Epidermal melanocyte (primary cell): ENCODE data around the gene NHP2.
A peak's percentile ranks its signal among the peaks of the same experiment; 100 is the strongest.
"Not testable (repeated sequence)": the region's sequence is repeated elsewhere in the genome, so short reads cannot be mapped to it uniquely, and the experiment has no call there.

Source experiments
- DNase-seq: peaks from one replicate; pipeline ENCODE4 v3.0.0; 2011; ENCODE audit warnings: low spot score; ENCODE audit not compliant: insufficient read length

Gene NHP2

DNA sequence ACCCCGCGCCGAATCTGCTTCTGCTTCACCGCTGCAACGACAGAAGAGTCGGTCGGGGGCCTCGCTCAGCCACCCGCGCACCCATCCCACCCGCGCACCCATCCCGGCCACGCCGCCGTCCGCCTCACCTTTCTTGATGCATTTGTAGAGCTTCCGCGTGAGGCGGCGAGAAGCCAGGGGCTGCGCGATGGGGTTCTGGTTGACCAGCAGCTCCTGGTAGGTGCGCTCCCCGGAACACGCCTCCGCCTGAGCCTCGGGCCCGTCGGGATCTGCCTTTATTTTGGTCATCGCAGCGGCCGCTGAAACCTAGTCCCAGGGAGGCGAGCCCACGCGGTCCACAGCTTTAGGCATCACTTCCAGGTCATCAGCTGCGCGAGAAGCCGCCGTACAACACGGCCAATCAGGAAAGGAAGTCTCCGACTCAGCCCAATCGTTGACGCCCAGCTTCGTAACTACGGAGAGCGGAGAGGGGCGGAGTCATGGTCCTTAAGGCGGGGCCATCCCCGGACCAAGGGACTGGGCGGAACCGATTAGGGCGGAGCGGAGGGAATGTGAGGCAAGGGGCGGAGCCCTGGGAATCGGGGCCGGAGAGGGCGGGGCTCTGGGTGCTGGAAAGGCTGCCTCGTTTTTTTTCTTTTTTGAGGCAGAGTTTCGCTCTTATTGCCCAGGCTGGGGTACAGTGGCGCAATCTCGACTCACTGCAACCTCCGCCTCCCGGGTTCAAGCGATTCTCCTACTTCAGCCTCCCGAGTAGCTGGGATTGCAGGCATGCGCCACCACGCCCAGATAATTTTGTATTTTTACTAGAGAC lies at the start of gene NHP2:
NHP2 (minus strand) TSS at position 356 of the 811 bp plus-strand sequence; CDS start at position 288, 68 bp downstream.
- peak; percentile 93 for DNase-seq

DNA sequence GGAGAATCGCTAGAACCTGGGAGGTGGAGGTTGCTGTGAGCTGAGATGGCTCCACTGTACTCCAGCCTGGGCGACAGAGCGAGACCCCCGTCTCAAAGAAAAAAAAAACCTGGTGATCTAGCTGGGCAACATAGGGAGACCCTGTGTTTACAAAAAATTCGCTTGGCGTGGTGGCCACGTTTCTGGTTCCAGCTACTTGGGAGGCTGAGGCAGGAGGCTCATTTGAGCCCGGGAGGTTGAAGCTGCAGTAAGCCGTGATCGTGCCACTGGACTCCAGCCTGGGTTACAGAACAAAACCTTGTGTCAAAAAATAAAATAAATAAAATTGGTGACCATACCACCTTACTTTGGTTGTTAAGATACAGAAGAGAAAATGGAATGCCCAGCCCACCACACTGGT lies 48.9 kb upstream of the NHP2 start:
- no peak for DNase-seq

DNA sequence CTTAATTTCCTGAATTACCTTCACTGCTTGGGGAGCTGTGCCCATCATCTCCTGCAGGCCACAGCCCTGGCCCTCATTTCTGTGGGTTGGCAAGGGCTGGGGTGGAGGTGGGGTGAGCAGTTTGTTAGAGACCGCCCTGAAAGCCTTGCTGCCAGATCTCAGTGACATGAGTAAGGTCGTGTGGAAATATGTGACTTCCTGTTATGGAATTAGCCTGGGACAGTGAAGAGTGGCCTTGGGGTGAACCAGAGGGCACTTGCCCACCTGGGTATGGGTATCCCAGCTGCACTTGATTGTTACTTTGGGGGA lies 48.2 kb upstream of the NHP2 start:
- DNase-seq = no peak

DNA sequence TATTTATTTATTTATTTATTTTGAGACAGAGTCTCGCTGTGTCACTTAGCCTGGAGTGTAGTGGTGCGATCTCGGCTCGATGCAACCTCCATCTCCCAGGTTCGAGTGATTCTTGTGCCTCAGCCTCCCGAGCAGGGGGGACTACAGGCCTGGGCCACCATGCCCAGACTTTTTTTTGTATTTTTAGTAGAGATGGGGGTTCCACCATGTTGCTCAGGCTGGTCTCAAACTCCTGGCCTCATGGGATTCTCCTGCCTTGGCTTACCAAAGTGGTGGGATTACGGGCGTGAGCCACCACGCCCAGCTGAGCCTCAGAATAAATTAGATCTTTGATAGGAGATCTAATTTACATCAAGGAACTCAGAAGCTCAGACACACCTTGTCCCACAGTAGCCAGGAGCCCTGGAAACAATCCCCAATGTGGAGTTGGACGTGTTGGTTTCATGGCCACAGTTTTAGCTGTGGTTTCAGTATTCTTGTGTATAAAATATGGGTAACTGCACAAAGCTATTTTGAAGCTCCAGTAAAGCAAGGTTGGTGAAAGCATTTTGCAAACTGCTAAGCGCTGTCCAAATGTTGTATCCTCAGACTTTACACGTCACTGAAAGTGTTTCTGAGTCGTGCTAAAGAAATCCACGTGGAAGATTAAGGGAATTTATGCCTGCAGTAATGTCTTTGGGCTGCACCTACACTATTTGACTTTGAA lies 47.7 kb upstream of the NHP2 start:
- no peak for DNase-seq

DNA sequence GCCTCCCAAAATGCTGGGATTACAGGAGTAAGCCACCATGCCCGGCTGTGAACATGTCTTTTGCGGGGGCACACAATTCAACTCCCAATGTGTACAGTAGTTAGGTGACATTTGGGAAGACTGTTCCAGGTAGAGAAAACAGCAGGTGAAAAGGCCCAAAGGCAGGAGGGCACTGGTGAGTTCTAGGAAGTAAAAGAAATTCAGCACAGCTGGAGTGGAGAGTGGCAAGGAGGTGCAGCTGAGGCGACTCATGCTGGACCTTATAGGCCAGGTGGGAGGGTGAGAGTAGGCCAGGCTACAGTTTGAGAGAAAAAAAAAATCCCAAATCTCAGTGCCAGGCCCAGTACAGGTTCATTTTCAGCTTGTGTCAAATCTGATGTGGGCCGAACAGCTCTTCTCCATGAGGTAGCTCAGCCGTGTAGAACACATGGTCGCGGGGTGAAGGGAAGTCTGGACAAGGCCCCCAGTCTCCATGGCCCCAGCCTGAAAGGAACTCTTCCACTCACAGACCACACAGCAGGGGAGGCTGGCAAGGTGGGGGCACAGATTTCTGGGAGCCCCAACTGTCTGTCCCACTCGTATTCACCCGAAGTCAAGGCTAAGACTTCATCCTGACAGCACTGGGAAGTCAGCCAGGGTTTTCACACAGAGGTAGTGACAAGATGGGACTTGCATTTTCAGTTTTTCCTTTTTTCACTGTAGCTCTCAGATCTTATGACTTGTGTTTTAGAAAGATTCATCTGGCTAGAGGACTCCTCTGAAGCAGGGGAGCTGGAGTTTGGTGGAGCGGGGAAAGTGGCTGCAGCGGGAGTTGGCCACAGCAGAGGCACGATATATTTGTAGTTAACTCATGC lies 46.1 kb upstream of the NHP2 start:
- no peak for DNase-seq

DNA sequence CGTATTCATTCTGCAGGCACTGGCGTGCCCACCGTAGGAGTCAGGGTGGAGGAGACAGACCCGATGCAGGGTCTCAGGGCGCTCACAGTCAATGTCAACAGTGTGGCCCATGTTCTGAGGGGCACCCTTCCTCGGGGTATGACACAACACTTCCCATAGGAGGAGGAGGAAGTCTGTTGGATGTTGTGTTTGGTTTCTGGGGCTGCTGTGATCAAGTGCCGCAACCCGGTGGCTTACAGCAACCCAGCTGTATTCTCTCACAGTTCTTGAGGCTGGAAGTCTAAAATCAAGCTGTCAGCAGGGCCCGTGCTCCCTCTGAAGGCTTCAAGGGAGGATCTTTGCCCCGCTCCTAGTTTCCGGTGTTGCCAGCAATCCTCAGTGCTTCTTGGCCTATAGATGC lies 45.0 kb upstream of the NHP2 start:
- DNase-seq = no peak

DNA sequence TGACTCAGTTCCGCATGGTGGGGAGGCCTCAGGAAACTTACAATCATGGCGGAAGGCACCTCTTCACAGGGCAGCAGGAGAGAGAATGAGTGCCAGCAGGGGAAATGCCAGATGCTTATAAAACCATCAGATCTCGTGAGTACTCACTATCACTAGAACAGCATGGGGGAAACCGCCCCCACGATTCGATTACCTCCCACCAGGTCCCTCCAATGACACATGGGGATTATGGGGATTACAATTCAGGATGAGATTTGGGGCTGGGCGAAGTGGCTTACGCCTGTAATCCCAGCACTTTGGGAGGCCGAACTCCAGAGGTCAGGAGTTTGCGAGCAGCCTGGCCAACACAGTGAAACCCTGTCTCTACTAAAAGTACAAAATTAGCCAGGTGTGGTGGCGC lies 44.5 kb upstream of the NHP2 start:
- DNase-seq = not testable (repeated sequence)

DNA sequence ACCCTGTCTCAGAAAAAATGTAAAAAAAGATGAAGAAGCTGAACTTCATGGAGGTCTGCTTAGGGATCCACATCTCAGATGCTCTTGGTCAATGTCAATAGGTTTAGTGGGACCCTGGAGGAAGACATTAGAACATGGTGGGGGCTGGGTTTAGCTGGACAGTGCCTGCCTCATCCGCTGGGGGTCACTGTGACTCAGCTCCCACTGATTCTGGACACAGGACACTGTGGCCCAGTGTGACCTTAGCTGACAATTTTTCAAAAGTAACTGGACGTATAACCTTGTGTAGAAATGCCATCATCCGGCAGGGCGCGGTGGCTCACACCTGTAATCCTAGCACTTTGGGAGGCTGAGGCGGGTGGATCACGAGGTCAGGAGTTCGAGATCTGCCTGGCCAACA lies 43.3 kb upstream of the NHP2 start:
- DNase-seq = no peak

DNA sequence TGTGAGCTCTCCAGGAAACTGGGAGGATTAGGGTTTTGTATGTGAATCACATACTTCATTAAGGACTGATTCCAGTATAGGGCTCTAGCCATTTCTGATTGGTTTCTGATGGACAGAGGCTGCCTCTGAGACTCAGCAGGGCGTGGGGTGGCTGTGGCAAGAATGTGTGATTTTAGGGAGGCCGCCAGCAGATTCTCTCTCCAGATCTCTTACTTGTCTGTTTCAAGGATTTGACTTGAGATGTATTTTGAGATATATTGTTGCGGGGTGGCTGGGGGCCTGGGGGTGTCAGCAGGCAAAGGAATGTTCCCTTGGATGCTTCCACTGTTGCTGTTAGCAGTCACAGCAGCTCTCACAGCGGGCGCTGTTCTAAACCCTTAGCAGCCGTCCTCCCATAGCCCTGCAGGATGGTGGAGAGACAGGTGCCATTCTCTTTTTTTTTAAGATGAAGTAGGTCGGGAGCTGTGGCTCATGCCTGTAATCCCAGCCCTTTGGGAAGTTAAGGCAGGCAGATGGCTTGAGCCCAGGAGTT lies 42.7 kb upstream of the NHP2 start:
- no peak for DNase-seq

DNA sequence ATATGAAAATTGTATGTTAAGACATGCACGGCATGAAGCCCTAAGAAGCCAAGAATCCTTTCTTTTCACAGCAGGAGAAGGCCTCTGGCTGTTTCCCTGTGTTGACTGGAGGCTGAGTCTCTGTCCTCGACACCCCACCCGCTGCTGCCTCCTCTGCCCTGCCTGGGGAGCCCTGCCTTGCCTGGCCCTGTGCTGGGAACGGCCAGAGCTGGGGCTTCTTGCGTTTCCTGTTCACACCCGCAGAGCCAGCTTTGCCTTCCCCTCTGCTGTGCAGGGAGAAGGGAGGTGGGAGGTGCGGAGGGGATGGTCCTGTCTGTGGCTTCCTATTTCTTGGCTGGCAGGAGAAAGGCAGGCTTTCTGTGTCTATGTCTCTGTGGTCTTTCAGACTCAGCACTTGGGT lies 40.3 kb upstream of the NHP2 start:
- DNase-seq = no peak

DNA sequence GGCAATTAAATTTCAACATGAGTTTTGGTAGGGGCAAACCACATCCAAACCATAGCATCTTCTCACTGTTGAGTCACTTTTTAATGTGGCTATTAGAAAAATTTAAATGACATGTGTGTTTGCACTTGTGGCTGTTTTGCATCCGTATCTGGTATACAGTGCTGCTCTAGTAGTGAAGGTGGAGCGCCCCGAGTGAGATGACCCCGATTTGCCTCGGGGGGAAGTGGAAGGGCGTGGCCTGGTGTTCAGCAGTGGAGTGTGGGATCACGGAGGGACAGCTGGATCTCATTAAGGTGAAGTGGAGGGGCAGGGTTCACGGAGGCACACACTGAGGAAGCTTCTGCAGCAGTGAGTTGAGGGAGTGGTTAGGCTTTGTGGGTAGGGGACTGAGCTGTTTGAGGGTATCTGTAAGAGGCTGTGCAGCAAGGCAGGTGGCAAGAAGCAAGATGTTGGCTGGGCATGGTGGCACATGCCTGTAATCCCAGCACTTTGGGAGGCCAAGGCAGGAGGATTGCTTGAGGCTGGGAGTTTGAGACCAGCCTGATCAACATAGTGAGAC lies 39.6 kb upstream of the NHP2 start:
- no peak for DNase-seq

DNA sequence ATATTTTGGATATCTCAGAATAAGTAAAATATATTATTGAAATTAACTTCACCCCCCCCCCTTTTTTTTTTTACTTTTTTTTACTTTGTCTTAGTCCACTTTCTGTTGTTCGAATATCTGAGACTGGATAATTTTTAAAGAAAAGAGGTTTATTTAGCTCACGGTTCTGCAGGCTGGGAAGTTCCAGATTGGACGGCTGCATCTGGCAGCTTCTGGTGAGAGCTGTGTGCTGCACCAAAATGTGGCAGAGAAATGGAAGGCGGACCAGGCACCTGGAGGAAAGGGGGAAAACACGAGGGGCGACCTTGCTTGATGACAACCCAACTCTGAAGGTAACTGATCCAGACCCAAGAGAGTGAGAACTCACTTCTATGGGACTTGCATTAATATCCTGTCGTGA lies 39.1 kb upstream of the NHP2 start:
- DNase-seq = no peak

DNA sequence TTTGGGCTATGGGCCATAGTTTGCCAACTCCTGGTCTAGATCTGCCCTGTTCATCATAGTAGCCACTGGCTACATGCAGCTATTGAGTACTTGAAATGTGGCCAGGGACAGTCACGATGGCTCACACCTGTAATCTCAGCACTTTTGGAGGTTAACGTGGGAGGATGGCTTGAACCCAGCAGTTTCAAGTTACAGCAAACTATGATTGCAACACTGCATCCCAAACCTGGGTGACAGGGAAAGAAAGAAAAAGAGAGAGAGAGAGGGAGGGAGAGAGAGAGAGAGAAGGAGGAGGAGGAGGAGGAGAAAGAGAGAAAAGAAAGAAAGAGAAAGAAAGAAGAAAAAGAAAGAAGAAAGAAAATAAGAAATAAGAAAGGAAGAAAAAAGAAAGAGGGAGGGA lies 38.6 kb upstream of the NHP2 start:
- DNase-seq = no peak

DNA sequence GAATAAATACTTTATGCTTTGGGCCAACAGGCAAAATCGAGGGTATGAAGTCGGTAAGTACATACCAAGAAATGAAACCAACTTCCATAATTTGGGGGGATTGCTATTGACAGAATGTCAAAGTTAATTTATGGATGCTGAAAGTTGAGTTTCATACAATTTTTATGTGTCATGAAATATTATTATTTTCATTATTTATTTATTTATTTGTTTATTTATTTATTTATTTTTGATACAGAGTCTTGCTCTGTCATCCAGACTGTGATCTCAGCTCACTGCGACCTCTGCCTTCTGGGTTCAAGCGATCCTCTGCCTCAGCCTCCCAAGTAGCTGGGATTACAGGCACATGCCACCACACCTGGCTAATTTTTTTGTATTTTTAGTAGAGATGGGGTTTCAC lies 38.0 kb upstream of the NHP2 start:
- no peak for DNase-seq

DNA sequence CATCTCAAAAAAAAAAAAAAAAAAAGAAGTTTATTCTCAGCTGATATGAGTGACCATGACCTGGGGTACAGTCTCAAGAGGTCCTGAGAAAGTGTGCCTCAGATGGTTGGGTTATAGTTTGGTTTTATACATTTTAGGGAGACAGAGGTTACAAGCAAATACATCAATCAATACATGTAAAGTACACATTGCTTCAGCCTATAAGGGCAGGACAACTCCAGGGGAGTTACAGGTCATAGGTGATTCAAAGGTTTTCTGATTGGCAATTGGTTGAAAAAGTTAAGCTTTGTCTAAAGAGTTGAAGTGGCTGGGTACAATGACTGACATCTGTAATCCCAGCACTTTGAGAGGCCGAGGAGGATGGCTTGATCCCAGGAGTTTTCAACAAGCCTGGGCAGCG lies 35.7 kb upstream of the NHP2 start:
- no peak for DNase-seq

DNA sequence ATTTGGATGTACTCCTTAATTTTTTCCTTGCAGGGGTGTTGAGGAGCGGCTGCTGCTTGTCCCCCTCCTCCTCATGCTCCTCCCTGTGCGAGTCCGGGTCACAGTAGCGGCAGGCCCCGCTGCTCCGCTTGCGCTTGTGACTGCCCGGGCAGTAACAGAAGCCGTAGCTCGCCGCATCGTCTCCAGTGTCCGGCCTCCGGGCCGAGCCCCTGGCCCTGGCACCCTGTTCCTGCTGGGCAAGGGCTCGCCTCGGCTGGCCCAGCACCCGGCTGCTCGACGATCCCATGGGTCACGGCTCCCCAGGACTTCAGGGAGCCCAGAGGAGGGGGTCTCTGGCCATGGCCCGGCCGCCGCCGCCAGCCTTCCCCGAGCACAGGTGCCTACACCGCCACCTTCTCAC lies 33.3 kb upstream of the NHP2 start, which contains the start of gene GMCL2:
GMCL2 (minus strand) TSS at position 358 of the 400 bp plus-strand sequence; CDS start at position 286, 72 bp downstream.
- DNase-seq = no peak

DNA sequence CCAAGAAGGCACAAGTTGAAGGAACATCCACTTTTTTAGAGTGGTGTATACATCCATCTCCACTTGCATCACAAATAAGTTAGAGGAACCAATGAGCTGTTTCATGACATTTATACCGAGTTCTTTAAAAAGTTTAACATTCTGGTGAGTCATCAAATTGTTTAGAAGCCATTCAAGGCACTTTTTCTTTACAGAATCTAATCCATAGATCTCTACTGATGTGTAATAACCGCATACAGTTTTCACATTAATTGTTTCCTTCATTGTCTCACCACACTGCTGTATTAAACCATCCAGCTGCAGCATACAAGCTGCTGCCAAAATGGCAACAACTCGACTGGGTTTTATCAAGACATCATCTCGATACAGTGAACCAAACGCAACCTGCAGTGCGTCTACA lies 32.7 kb upstream of the NHP2 start:
- no peak for DNase-seq

DNA sequence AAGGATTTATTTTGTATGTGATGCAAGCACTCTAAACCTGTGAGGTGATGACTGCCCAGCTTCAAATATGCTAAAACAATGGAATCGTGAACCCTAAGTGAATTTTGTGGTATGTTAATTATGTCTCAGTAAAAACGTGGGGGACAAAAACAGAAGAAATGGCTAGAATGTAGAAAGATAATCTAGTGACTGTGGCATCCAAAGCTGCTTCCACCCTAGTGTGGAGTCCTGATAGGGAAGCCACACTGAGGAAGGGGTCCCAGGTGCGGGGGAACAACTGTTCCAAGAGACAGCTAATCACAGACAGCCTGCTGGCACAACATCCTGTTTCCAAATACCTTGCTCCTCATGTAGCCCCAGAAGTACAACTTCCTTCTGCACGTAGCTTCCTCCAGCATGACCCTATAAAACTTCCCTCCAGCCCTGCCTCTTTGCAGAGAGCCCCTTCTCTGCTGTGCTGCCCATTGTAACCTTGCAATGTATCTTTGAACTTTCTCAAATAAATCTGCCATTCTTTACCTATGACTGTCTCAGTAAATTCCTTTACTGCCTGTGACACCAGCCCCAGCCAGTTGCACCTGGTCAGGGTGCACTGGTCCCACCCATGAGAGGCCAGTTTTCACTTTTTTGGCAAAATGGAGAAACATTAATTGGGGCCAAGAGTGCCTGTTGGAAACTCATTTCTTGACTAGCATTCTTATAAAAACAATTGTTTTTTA lies 28.6 kb upstream of the NHP2 start:
- DNase-seq = no peak

DNA sequence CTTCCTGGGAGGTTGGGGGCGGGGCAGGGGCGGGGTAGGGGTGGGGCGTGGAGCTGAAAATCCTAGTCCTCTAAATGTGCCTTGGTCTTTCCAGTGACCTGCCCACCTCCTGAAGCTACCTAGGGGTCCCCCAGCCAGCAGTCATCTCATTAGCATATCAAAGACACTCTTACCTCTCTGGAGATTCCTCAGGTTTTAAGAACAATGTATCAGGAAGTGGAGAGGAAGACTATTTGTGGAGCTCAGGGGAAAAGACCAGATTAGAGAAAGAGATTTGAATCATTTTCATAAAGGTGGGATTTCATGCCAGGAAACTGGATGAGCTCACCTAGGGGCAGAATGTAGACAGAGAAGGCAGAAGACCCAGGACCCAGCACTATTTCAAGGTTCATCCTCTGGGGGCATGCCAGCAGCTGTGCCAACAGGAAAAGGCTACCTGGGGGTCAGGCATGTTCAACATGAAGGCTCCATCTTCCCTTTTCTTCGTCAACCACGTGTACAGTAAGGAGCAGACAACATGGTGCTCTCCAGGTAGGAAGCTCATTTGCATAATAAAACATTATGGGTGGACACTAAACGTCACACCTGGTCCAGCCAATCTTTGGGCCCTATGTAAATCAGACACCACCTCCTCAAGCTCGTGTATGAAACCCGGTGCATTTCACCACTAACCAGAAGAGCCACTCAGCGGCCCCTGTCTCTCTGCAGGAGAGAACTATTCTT lies 26.6 kb upstream of the NHP2 start:
- no peak for DNase-seq

DNA sequence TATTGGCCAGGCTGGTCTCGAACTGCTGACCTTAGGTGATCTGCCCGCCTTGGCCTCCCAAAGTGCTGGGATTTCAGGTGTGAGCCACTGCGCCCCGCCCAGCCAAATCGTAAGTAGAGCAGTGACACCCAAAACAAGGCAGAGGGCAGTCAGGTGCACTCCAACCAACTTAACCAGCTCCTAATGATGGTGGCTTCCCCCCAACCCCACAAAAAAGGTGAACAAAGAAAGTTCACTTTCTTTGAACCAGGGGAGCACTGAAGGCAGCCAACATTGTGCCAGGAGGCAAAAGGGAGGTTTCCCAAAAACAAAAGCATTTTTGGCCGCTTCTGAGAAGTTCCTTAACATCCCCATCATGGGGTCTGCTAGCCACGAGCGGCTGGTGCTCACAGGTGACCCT lies 23.9 kb upstream of the NHP2 start:
- DNase-seq = no peak
